GM08714 (cell line): ENCODE results near the gene ENO4.

Source experiments
- H3K4me3 ChIP-seq: fragments of 200-500 bp; sonication (Bioruptor generic); 2 replicates; pipeline ENCODE4 v1.5.1; 2014; ENCODE audit warnings: mild to moderate bottlenecking, low read length, inconsistent platforms
- ZNF274 ChIP-seq: IDR thresholded peaks from 2 replicates; pipeline ENCODE4 v1.6.1; 2012; ENCODE audit warnings: mild to moderate bottlenecking, low read depth, low read length

Gene ENO4

GRCh38 chr10:116817178-116817577 is 32.1 kb upstream of the ENO4 start:
- no peak overlapping the region for H3K4me3 ChIP-seq
- no peak for TF ChIP-seq ZNF274

GRCh38 chr10:116817780-116818343 is 31.4 kb upstream of the ENO4 start:
- H3K4me3 ChIP-seq, result no peak overlapping the region
- TF ChIP-seq ZNF274, result no peak

GRCh38 chr10:116819999-116820677 is 29.2 kb upstream of the ENO4 start:
- no peak overlapping the region for H3K4me3 ChIP-seq
- no peak for TF ChIP-seq ZNF274

GRCh38 chr10:116825901-116826300 is 23.4 kb upstream of the ENO4 start:
- H3K4me3 ChIP-seq, result no peak overlapping the region
- no peak for TF ChIP-seq ZNF274

GRCh38 chr10:116826803-116827202 is 22.5 kb upstream of the ENO4 start:
- H3K4me3 ChIP-seq, result no peak overlapping the region
- TF ChIP-seq ZNF274, result no peak

- no peak for TF ChIP-seq ZNF274
Measured at GRCh38 chr10:116827214-116827671, 22.1 kb upstream of the ENO4 start.

GRCh38 chr10:116828116-116828515 is 21.2 kb upstream of the ENO4 start:
- no peak for TF ChIP-seq ZNF274
- no peak overlapping the region for H3K4me3 ChIP-seq

More at GRCh38 chr10:116827214-116827671, 22.1 kb upstream of the ENO4 start:
- no peak overlapping the region for H3K4me3 ChIP-seq

- no peak for TF ChIP-seq ZNF274
- H3K4me3 ChIP-seq, result no peak overlapping the region
Measured at GRCh38 chr10:116829711-116830110, 19.6 kb upstream of the ENO4 start.

GRCh38 chr10:116831086-116831485 is 18.2 kb upstream of the ENO4 start:
- no peak for TF ChIP-seq ZNF274
- H3K4me3 ChIP-seq, result no peak overlapping the region

- no peak overlapping the region for H3K4me3 ChIP-seq
- no peak for TF ChIP-seq ZNF274
Measured at GRCh38 chr10:116831790-116832189, 17.5 kb upstream of the ENO4 start.

GRCh38 chr10:116833986-116834985 is 15.0 kb upstream of the ENO4 start:
- TF ChIP-seq ZNF274, result no peak
- H3K4me3 ChIP-seq, result no peak overlapping the region

- no peak overlapping the region for H3K4me3 ChIP-seq
- TF ChIP-seq ZNF274, result no peak
Measured at GRCh38 chr10:116835658-116836057, 13.6 kb upstream of the ENO4 start.

GRCh38 chr10:116836083-116836482 is 13.2 kb upstream of the ENO4 start:
- H3K4me3 ChIP-seq, result no peak overlapping the region
- no peak for TF ChIP-seq ZNF274

GRCh38 chr10:116836902-116837523 is 12.3 kb upstream of the ENO4 start:
- no peak for TF ChIP-seq ZNF274
- H3K4me3 ChIP-seq, result no peak overlapping the region
